Gastrocnemius medialis (tissue), 4 donors: Measurements from ENCODE around the gene YWHAH.

Experiments
- POLR2A ChIP-seq, 2 donors: fragments of 450-650 bp; IDR thresholded peaks; one replicate each; pipeline ENCODE4 v1.6.1; 2017; ENCODE audit warnings: antibody characterized with exemption in 2 of 2, mild to moderate bottlenecking in 2 of 2, moderate library complexity in 2 of 2
- TF ChIP-seq, protein P1 (sequence below), 5 experiments: fragments of 450-650 bp in 3 of 5; fragments of 200-600 bp in 2 of 5; sonication (generic) in 2 of 5; IDR thresholded peaks in 4 of 5; conservative IDR thresholded peaks in 1 of 5; 1 replicate in 4 of 5; 2 replicates in 1 of 5; pipeline ENCODE4 v1.5.1; 2016 to 2019; ENCODE audit warnings: antibody characterized with exemption in 5 of 5, mild to moderate bottlenecking in 3 of 5, moderate library complexity in 3 of 5

DNA sequence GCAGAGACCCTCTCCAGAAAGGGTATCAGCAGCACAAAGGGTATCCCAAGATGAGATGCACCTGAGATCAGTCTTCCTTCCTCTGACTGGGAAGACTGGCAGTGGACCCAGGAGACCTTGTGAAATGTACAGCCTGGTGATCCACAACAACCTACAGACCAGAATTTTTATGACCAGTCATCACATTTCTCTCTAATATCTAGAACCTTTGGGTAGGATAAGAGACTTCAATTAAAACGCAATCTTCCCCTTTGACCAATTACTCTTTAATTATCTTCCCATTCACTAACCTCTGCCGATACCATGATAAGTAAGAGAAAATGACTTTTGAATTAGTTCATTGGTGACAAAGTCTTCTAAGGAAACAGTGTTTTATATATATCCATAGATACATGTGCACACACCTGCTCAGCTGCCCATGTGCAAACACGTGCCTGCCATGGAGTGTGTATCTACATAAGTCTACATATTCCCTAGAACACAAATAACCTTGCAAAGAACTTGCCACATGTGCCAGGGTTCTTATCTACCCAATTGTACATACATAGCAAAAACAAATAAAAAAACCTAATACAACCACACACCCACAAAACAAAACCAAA, 54.5 kb downstream of the YWHAH start:
- TF ChIP-seq, protein P1, sequence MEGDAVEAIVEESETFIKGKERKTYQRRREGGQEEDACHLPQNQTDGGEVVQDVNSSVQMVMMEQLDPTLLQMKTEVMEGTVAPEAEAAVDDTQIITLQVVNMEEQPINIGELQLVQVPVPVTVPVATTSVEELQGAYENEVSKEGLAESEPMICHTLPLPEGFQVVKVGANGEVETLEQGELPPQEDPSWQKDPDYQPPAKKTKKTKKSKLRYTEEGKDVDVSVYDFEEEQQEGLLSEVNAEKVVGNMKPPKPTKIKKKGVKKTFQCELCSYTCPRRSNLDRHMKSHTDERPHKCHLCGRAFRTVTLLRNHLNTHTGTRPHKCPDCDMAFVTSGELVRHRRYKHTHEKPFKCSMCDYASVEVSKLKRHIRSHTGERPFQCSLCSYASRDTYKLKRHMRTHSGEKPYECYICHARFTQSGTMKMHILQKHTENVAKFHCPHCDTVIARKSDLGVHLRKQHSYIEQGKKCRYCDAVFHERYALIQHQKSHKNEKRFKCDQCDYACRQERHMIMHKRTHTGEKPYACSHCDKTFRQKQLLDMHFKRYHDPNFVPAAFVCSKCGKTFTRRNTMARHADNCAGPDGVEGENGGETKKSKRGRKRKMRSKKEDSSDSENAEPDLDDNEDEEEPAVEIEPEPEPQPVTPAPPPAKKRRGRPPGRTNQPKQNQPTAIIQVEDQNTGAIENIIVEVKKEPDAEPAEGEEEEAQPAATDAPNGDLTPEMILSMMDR (IDR thresholded peaks at IDR 0.05 in 4 of 5, conservative IDR thresholded peaks at IDR 0.05 in 1 of 5) = no peak
- no peak for TF ChIP-seq POLR2A (IDR thresholded peaks at IDR 0.05)
